T-helper 2 cell treated with Interferon-gamma antibody and Interleukin-4, amounts not matched to agents 5 μg/mL and 100 μg/mL, for 36 hours (primary cell): ENCODE results near the gene FAM168B.

Experiments used
- DNase-seq: peaks from one replicate; pipeline ENCODE4 v3.0.0; 2021; ENCODE audit warnings: low spot score
- H3K27ac Mint-ChIP-seq: one replicate; pipeline ENCODE4 v1.8.0; 2021; ENCODE audit warnings: mild to moderate bottlenecking, mixed read lengths
- H3K27me3 Mint-ChIP-seq: one replicate; pipeline ENCODE4 v1.8.0; 2021; ENCODE audit warnings: low read depth, mixed read lengths
- H3K36me3 Mint-ChIP-seq: one replicate; pipeline ENCODE4 v1.8.0; 2021; ENCODE audit warnings: low read depth, mixed read lengths
- H3K4me1 Mint-ChIP-seq: one replicate; pipeline ENCODE4 v1.8.0; 2021; ENCODE audit warnings: low read depth, mixed read lengths
- H3K4me3 Mint-ChIP-seq: one replicate; pipeline ENCODE4 v1.8.0; 2022; ENCODE audit warnings: mild to moderate bottlenecking, moderate library complexity, mixed read lengths
- H3K9me3 Mint-ChIP-seq: one replicate; pipeline ENCODE4 v1.8.0; 2021; ENCODE audit warnings: mixed read lengths

FAM168B gene

GRCh38 chr2:131093006-131093695 is at the start of gene FAM168B:
FAM168B (minus strand) TSS chr2:131093460; CDS start chr2:131082646, 10,814 bp downstream.
- Mint-ChIP-seq H3K9me3 (no peaks in the 10 kb centered on the region), H3K4me3 (peak within 1 kb of the TSS; percentile 96), H3K4me1 (peaks cover 11% of the 10 kb centered on the region), H3K36me3 (peaks cover 16% of the 10 kb centered on the region), H3K27ac (peak within 1 kb of the TSS; percentile 94), H3K27me3 (peaks cover 2% of the 10 kb centered on the region)
- DNase-seq: peak; percentile 91

- peak overlapping the region; percentile 8 for H3K27ac Mint-ChIP-seq
- no peaks in the 10 kb centered on the region for H3K27me3 Mint-ChIP-seq
- no peak overlapping the region for H3K4me3 Mint-ChIP-seq
- no peaks in the 10 kb centered on the region for H3K9me3 Mint-ChIP-seq
- H3K4me1 Mint-ChIP-seq: peaks cover 5% of the 10 kb centered on the region
- no peak for DNase-seq
- peaks cover 43% of the 10 kb centered on the region for H3K36me3 Mint-ChIP-seq
Measured at GRCh38 chr2:131142849-131143248, 49.6 kb upstream of the FAM168B start.

GRCh38 chr2:131140581-131140980 is 47.3 kb upstream of the FAM168B start:
- no peak overlapping the region for H3K27ac Mint-ChIP-seq
- H3K4me1 Mint-ChIP-seq: peaks cover 5% of the 10 kb centered on the region

GRCh38 chr2:131132729-131133128 is 39.5 kb upstream of the FAM168B start:
- H3K4me3 Mint-ChIP-seq: no peak overlapping the region
- H3K9me3 Mint-ChIP-seq: no peaks in the 10 kb centered on the region
- H3K4me1 Mint-ChIP-seq: no peaks in the 10 kb centered on the region
- no peaks in the 10 kb centered on the region for H3K27me3 Mint-ChIP-seq
- H3K27ac Mint-ChIP-seq: no peak overlapping the region
- H3K36me3 Mint-ChIP-seq: peaks cover 49% of the 10 kb centered on the region
- DNase-seq: no peak

More at GRCh38 chr2:131140581-131140980, 47.3 kb upstream of the FAM168B start:
- no peaks in the 10 kb centered on the region for H3K9me3 Mint-ChIP-seq
- H3K36me3 Mint-ChIP-seq: peaks cover 51% of the 10 kb centered on the region
- no peak overlapping the region for H3K4me3 Mint-ChIP-seq
- no peaks in the 10 kb centered on the region for H3K27me3 Mint-ChIP-seq
- no peak for DNase-seq

- no peak overlapping the region for H3K27ac Mint-ChIP-seq
- no peak for DNase-seq
- peaks cover 62% of the 10 kb centered on the region for H3K36me3 Mint-ChIP-seq
- H3K9me3 Mint-ChIP-seq: no peaks in the 10 kb centered on the region
- no peak overlapping the region for H3K4me3 Mint-ChIP-seq
- H3K27me3 Mint-ChIP-seq: no peaks in the 10 kb centered on the region
- H3K4me1 Mint-ChIP-seq: no peaks in the 10 kb centered on the region
Measured at GRCh38 chr2:131130298-131130596, 37.0 kb upstream of the FAM168B start.

- H3K36me3 Mint-ChIP-seq: peaks cover 65% of the 10 kb centered on the region
- H3K27ac Mint-ChIP-seq: no peak overlapping the region
- no peak for DNase-seq
- H3K27me3 Mint-ChIP-seq: no peaks in the 10 kb centered on the region
- H3K4me1 Mint-ChIP-seq: no peaks in the 10 kb centered on the region
- no peaks in the 10 kb centered on the region for H3K9me3 Mint-ChIP-seq
- H3K4me3 Mint-ChIP-seq: no peak overlapping the region
Measured at GRCh38 chr2:131127981-131128380, 34.7 kb upstream of the FAM168B start.

GRCh38 chr2:131127076-131127475 is 33.8 kb upstream of the FAM168B start:
- Mint-ChIP-seq H3K9me3 (no peaks in the 10 kb centered on the region), H3K4me1 (no peaks in the 10 kb centered on the region), H3K36me3 (peaks cover 66% of the 10 kb centered on the region), H3K27ac (no peak overlapping the region), H3K27me3 (no peaks in the 10 kb centered on the region), H3K4me3 (no peak overlapping the region)
- no peak for DNase-seq

- H3K36me3 Mint-ChIP-seq: peaks cover 68% of the 10 kb centered on the region
- no peaks in the 10 kb centered on the region for H3K27me3 Mint-ChIP-seq
- DNase-seq: no peak
- no peaks in the 10 kb centered on the region for H3K9me3 Mint-ChIP-seq
- no peak overlapping the region for H3K27ac Mint-ChIP-seq
- H3K4me1 Mint-ChIP-seq: no peaks in the 10 kb centered on the region
- no peak overlapping the region for H3K4me3 Mint-ChIP-seq
Measured at GRCh38 chr2:131126436-131126835, 33.2 kb upstream of the FAM168B start.

- H3K9me3 Mint-ChIP-seq: no peaks in the 10 kb centered on the region
- no peak overlapping the region for H3K27ac Mint-ChIP-seq
Measured at GRCh38 chr2:131125195-131125757, 32.0 kb upstream of the FAM168B start.

GRCh38 chr2:131123192-131123591 is 29.9 kb upstream of the FAM168B start:
- H3K4me1 Mint-ChIP-seq: peaks cover 3% of the 10 kb centered on the region
- peaks cover 50% of the 10 kb centered on the region for H3K36me3 Mint-ChIP-seq
- H3K4me3 Mint-ChIP-seq: no peak overlapping the region
- no peak for DNase-seq
- H3K27me3 Mint-ChIP-seq: no peaks in the 10 kb centered on the region
- H3K27ac Mint-ChIP-seq: no peak overlapping the region
- H3K9me3 Mint-ChIP-seq: no peaks in the 10 kb centered on the region

More at GRCh38 chr2:131125195-131125757, 32.0 kb upstream of the FAM168B start:
- H3K4me1 Mint-ChIP-seq: peaks cover 2% of the 10 kb centered on the region
- H3K36me3 Mint-ChIP-seq: peaks cover 66% of the 10 kb centered on the region
- no peak overlapping the region for H3K4me3 Mint-ChIP-seq
- no peak for DNase-seq
- H3K27me3 Mint-ChIP-seq: no peaks in the 10 kb centered on the region

GRCh38 chr2:131122496-131122895 is 29.2 kb upstream of the FAM168B start:
- Mint-ChIP-seq H3K4me1 (peaks cover 9% of the 10 kb centered on the region), H3K9me3 (no peaks in the 10 kb centered on the region), H3K27ac (no peak overlapping the region), H3K36me3 (peaks cover 49% of the 10 kb centered on the region), H3K27me3 (no peaks in the 10 kb centered on the region), H3K4me3 (no peak overlapping the region)
- no peak for DNase-seq

- Mint-ChIP-seq H3K36me3 (peaks cover 42% of the 10 kb centered on the region), H3K9me3 (no peaks in the 10 kb centered on the region), H3K4me1 (peaks cover 11% of the 10 kb centered on the region), H3K27ac (no peak overlapping the region), H3K4me3 (no peak overlapping the region), H3K27me3 (no peaks in the 10 kb centered on the region)
- no peak for DNase-seq
Measured at GRCh38 chr2:131121464-131121863, 28.2 kb upstream of the FAM168B start.

GRCh38 chr2:131120815-131121317 is 27.6 kb upstream of the FAM168B start:
- Mint-ChIP-seq H3K4me3 (no peak overlapping the region), H3K27me3 (no peaks in the 10 kb centered on the region), H3K4me1 (peaks cover 17% of the 10 kb centered on the region), H3K36me3 (peaks cover 45% of the 10 kb centered on the region), H3K27ac (no peak overlapping the region), H3K9me3 (no peaks in the 10 kb centered on the region)
- DNase-seq: no peak

GRCh38 chr2:131115752-131116151 is 22.5 kb upstream of the FAM168B start:
- DNase-seq: no peak
- H3K27me3 Mint-ChIP-seq: no peaks in the 10 kb centered on the region
- H3K36me3 Mint-ChIP-seq: peaks cover 56% of the 10 kb centered on the region
- peak overlapping the region; percentile 50 for H3K27ac Mint-ChIP-seq
- H3K4me3 Mint-ChIP-seq: peak overlapping the region; percentile 38
- peaks cover 52% of the 10 kb centered on the region for H3K4me1 Mint-ChIP-seq
- H3K9me3 Mint-ChIP-seq: peaks cover 8% of the 10 kb centered on the region
